ENCODE measurements around the gene RHEB. TPM values are rescaled to one million over a fixed set of nuclear protein-coding genes. Genes with fewer than 3 reads are reported as not detected.

RHEB gene
- total and polyA plus RNA-seq, 2 donors (not counting 1 experiment from before 2014, with no cell fraction given): 9.3 to 40.3 TPM

GRCh38 chr7:151512353-151512752 lies 7.3 kb downstream of the RHEB start:
- Mint-ChIP-seq H3K27ac (no peak overlapping the region), H3K27me3 (no peaks in the 10 kb centered on the region), H3K4me3 (no peak overlapping the region), H3K4me1 (peaks cover 64% of the 10 kb centered on the region), H3K9me3 (ENCODE audit: insufficient read depth) (no peaks in the 10 kb centered on the region)
- POLR2A ChIA-PET: no interaction called here
- no peak for TF ChIP-seq EZH2 (IDR thresholded peaks at IDR 0.05; ENCODE audit: borderline replicate concordance, insufficient read depth, low read depth, low read length, poor library complexity, severe bottlenecking)
- TF ChIP-seq, protein P1, sequence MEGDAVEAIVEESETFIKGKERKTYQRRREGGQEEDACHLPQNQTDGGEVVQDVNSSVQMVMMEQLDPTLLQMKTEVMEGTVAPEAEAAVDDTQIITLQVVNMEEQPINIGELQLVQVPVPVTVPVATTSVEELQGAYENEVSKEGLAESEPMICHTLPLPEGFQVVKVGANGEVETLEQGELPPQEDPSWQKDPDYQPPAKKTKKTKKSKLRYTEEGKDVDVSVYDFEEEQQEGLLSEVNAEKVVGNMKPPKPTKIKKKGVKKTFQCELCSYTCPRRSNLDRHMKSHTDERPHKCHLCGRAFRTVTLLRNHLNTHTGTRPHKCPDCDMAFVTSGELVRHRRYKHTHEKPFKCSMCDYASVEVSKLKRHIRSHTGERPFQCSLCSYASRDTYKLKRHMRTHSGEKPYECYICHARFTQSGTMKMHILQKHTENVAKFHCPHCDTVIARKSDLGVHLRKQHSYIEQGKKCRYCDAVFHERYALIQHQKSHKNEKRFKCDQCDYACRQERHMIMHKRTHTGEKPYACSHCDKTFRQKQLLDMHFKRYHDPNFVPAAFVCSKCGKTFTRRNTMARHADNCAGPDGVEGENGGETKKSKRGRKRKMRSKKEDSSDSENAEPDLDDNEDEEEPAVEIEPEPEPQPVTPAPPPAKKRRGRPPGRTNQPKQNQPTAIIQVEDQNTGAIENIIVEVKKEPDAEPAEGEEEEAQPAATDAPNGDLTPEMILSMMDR (IDR thresholded peaks at IDR 0.05): no peak
- no peak overlapping the region for H2AFZ ChIP-seq (ENCODE audit: insufficient read depth, low read depth, low read length, poor library complexity, severe bottlenecking)
- H3K36me3 ChIP-seq (replicated peaks in 1 of 2; ENCODE audit: control extremely low read depth in 1 of 2, control insufficient read depth in 1 of 2, extremely low read depth in 1 of 2, insufficient read depth in 2 of 2, low read length in 1 of 2): no peaks in the 10 kb centered on the region
- H3K79me2 ChIP-seq (ENCODE audit: control insufficient read depth, insufficient read depth, low read length): peaks cover 100% of the 10 kb centered on the region
- no peaks in the 10 kb centered on the region for H3K27me3 ChIP-seq (replicated peaks in 1 of 4; ENCODE audit: control extremely low read depth in 1 of 4, control insufficient read depth in 3 of 4, insufficient read depth in 4 of 4, low read length in 3 of 4)
- 84% methylated on average over 6 of the region's 7 CpGs for WGBS (ENCODE audit: insufficient coverage)
- no peak overlapping the region for H3K4me3 ChIP-seq (ENCODE audit: control extremely low read depth in 1 of 5, extremely low read depth in 1 of 5, insufficient read depth in 1 of 5, low read depth in 2 of 5, low read length in 4 of 5)
- ATAC-seq (ENCODE audit: low read depth) (no peak), DNase-seq (no peak)
- H3K9ac ChIP-seq (ENCODE audit: low read length): no peak overlapping the region
- H3K4me2 ChIP-seq (replicated peaks; ENCODE audit: low read depth, low read length, poor library complexity, severe bottlenecking): no peak overlapping the region
- H3K9me3 ChIP-seq (ENCODE audit: control extremely low read depth in 1 of 3, control insufficient read depth in 2 of 3, insufficient read depth in 1 of 3, low read length in 2 of 3): no peaks in the 10 kb centered on the region
- CTCF ChIA-PET: no interaction called here
- intact Hi-C loops (cut with micrococcal nuclease): no loop called here
- H3K27ac ChIP-seq (ENCODE audit: low read length in 2 of 2): no peak overlapping the region
- H4K20me1 ChIP-seq (ENCODE audit: control insufficient read depth, insufficient read depth, low read length, poor library complexity, severe bottlenecking): peaks cover 96% of the 10 kb centered on the region
- peaks cover under 1 to 1% of the 10 kb centered on the region in 2 donors for H3K4me1 ChIP-seq (ENCODE audit: control insufficient read depth in 2 of 2, insufficient read depth in 2 of 2, low read length in 2 of 2)

- peaks cover 96% of the 10 kb centered on the region for H4K20me1 ChIP-seq (ENCODE audit: control insufficient read depth, insufficient read depth, low read length, poor library complexity, severe bottlenecking)
- H3K27me3 ChIP-seq (replicated peaks in 1 of 4; ENCODE audit: control extremely low read depth in 1 of 4, control insufficient read depth in 3 of 4, insufficient read depth in 4 of 4, low read length in 3 of 4): no peaks in the 10 kb centered on the region
- no peak overlapping the region for H3K4me2 ChIP-seq (replicated peaks; ENCODE audit: low read depth, low read length, poor library complexity, severe bottlenecking)
- ChIA-PET CTCF (no interaction called here), POLR2A (no interaction called here)
- H3K4me3 Mint-ChIP-seq: no peak overlapping the region
- peaks cover 66% of the 10 kb centered on the region for H3K4me1 Mint-ChIP-seq
- DNase-seq: no peak
- no peaks in the 10 kb centered on the region for H3K36me3 ChIP-seq (replicated peaks in 1 of 2; ENCODE audit: control extremely low read depth in 1 of 2, control insufficient read depth in 1 of 2, extremely low read depth in 1 of 2, insufficient read depth in 2 of 2, low read length in 1 of 2)
- 93% methylated on average over 3 of the region's 4 CpGs for WGBS (ENCODE audit: insufficient coverage)
- intact Hi-C loops (cut with micrococcal nuclease): no loop called here
- H3K4me3 ChIP-seq (ENCODE audit: control extremely low read depth in 1 of 5, extremely low read depth in 1 of 5, insufficient read depth in 1 of 5, low read depth in 2 of 5, low read length in 4 of 5): no peak overlapping the region
- H3K27me3 Mint-ChIP-seq: no peaks in the 10 kb centered on the region
- peaks cover 100% of the 10 kb centered on the region for H3K79me2 ChIP-seq (ENCODE audit: control insufficient read depth, insufficient read depth, low read length)
- ATAC-seq (ENCODE audit: low read depth): no peak
- H2AFZ ChIP-seq (ENCODE audit: insufficient read depth, low read depth, low read length, poor library complexity, severe bottlenecking): no peak overlapping the region
- H3K9ac ChIP-seq (ENCODE audit: low read length): no peak overlapping the region
- no peak overlapping the region for H3K27ac ChIP-seq (ENCODE audit: low read length in 2 of 2)
- H3K4me1 ChIP-seq (ENCODE audit: control insufficient read depth in 2 of 2, insufficient read depth in 2 of 2, low read length in 2 of 2): no peaks in the 10 kb centered on the region
- TF ChIP-seq, protein P1 (IDR thresholded peaks at IDR 0.05): no peak
- TF ChIP-seq EZH2 (IDR thresholded peaks at IDR 0.05; ENCODE audit: borderline replicate concordance, insufficient read depth, low read depth, low read length, poor library complexity, severe bottlenecking): no peak
- H3K9me3 Mint-ChIP-seq (ENCODE audit: insufficient read depth): no peaks in the 10 kb centered on the region
- H3K27ac Mint-ChIP-seq: no peak overlapping the region
- H3K9me3 ChIP-seq (ENCODE audit: control extremely low read depth in 1 of 3, control insufficient read depth in 2 of 3, insufficient read depth in 1 of 3, low read length in 2 of 3): no peaks in the 10 kb centered on the region
These were observed 7.7 kb downstream of the RHEB start for GRCh38 chr7:151511946-151512345.
